Measurements from ENCODE around the gene FPR1.

The FPR1 gene

GRCh38 chr19:51706296-51706695, 45.4 kb downstream of the FPR1 start:
- DNase-seq (ENCODE audit: low read depth, low spot score), result no peak

DNA sequence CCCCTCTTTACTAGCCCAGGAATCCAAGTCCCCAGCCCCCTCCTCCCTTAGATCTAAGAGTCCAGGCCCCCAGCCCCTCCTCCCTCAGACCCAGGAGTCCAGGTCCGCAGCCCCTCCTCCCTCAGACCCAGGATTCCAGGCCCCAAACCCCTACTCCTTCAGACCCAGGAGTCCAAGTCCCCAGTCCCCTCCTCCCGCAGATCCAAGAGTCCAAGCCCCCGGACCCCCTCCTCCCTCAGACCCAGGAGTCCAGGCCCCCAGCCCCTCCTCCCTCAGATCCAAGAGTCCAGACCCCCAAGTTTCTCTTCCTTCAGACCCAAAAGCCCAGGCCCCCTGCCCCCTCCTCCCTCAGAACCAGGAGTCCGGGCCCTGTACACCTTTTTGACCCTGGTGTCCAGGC, 47.1 kb downstream of the FPR1 start:
- DNase-seq (ENCODE audit: low read depth, low spot score), result no peak

GRCh38 chr19:51703575-51704515, 47.8 kb downstream of the FPR1 start:
- peak; percentile 89 for DNase-seq (ENCODE audit: low read depth, low spot score)

DNA sequence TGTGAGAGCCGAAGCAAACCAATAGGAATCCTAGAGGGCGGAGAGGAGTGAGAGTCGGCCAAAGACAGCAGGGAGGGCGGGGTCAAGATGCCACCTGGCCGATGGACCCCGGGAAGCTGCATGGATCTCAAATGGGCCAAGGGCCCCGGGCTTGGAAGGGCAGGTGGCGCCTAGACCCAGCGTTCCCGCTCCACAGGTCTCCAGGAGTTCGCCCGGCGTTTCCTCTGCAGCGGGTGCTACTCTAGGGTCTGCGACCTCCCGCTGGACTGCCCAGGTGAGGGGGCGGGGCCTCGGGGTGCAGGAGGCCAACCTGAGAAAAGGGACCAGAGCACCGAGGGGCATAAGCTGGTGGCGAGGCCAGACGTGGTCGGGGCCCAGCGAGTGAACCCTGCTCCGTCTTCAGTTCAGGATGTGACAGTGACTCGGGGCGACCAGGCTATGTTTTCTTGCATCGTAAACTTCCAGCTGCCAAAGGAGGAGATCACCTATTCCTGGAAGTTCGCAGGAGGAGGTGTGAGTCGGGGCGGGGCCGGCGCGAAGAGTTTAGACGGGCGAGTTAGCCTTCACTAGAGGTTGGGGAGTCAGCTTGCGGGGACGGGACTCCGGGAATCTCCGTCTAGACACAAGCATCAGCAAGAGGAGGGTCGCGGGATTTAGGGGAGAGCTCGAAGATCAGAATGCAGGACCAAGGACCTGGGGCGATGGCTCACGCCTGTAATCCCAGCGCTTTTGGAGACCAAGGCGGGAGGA, 48.7 kb downstream of the FPR1 start:
- DNase-seq (ENCODE audit: low read depth, low spot score), result no peak

- DNase-seq (ENCODE audit: low read depth, low spot score), result no peak
These were observed 49.4 kb downstream of the FPR1 start for GRCh38 chr19:51702103-51702824.

- no peak for DNase-seq (ENCODE audit: low read depth, low spot score)
These were observed 50.1 kb downstream of the FPR1 start for GRCh38 chr19:51701468-51702100.

DNA sequence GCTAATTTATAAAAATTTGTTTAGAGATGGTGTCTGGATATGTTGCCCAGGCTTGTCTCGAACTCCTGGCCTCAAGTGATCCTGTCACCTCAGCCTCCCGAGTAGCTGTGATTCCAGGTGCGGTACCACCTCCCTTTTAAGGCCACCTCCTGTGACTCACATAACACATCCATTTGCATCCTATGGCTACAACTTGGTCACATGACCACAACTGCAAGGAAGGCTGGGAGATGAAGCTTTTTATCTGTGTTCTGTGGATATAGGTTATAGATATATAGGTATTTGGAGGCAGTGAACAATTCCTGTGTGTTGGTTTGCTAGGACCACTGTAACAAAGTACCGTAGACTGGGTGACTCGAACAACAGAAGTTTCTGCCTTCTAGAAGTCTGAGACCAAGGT, 52.5 kb downstream of the FPR1 start:
- no peak for DNase-seq (ENCODE audit: low read depth, low spot score)

DNA sequence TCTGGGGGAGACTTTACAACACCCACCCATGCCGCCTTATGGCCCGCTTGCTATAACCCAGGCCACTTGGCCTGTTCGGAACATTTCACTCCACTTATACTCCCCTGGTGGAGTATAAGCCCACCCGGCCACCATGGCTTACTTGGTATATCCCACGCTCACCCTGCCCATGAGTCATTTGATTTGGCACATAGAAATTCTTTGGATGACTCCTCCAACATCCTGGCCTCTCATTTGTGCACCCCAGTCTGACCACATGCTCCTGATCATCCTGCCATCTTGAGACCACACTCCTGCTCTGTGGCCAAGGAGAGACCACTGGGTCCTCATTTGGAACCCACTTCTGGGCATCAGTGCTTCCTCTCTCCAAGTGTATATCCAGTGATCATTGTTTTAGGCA, 53.4 kb downstream of the FPR1 start:
- no peak for DNase-seq (ENCODE audit: low read depth, low spot score)

- DNase-seq (ENCODE audit: low read depth, low spot score), result no peak
These were observed 54.4 kb downstream of the FPR1 start for GRCh38 chr19:51697169-51697776.

DNA sequence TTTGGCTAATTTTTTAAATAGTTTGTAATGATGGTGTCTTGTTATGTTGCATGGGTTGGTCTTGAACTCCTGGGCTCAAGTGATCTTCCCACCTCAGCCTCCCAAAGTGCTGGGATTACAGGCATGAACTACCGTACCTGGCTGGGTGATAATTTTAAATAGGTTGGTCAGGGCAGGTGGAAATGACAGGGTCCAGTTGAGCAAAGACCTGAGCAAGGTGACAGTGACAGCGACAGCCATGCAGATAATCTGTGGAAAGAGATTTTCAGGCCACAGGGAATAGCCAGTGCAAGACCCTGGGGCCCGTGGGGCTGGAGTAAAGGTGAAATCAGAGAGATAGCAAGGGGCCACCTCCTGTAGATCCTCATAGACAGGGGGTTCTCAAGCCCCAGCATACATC, 55.1 kb downstream of the FPR1 start:
- DNase-seq (ENCODE audit: low read depth, low spot score), result no peak

All from brain pericyte (primary cell).